ENCODE measurements around the gene IRGM. TPM values are rescaled to one million over a fixed set of nuclear protein-coding genes. Genes with fewer than 3 reads are reported as not detected.
"Not testable (repeated sequence)": the region's sequence is repeated elsewhere in the genome, so short reads cannot be mapped to it uniquely, and the experiment has no call there.

The IRGM gene
- total RNA-seq, 1 donor from 2014 or later, result not detected

DNA sequence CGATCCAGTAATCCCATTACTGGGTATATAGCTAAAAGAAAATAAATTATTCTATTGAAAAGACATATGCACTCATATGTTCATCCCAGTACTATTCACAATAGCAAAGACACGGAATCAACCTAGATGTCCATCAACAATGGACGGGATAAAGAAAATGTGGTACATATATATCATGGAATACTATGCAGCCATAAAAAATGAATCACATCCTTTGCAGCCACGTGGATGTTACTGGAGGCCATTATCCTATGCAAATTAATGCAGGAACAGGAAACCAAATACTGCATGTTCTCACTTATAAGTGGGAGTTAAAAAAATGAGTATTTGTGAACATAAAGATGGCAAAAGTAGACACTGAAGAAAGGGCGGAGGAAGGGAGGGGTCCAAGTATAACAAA lies 16.6 kb upstream of the IRGM start:
- no peak overlapping the region for H3K4me3 ChIP-seq (ENCODE audit: low read depth, low read length)
- TF ChIP-seq, protein P1, sequence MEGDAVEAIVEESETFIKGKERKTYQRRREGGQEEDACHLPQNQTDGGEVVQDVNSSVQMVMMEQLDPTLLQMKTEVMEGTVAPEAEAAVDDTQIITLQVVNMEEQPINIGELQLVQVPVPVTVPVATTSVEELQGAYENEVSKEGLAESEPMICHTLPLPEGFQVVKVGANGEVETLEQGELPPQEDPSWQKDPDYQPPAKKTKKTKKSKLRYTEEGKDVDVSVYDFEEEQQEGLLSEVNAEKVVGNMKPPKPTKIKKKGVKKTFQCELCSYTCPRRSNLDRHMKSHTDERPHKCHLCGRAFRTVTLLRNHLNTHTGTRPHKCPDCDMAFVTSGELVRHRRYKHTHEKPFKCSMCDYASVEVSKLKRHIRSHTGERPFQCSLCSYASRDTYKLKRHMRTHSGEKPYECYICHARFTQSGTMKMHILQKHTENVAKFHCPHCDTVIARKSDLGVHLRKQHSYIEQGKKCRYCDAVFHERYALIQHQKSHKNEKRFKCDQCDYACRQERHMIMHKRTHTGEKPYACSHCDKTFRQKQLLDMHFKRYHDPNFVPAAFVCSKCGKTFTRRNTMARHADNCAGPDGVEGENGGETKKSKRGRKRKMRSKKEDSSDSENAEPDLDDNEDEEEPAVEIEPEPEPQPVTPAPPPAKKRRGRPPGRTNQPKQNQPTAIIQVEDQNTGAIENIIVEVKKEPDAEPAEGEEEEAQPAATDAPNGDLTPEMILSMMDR (conservative IDR thresholded peaks at IDR 0.05; ENCODE audit: low read depth, low read length), result no peak
- no peak for DNase-seq (ENCODE audit: low read depth)

GRCh38 chr5:150831821-150832220 lies 14.5 kb upstream of the IRGM start:
- H3K4me3 ChIP-seq (ENCODE audit: low read depth, low read length); DNase-seq (ENCODE audit: low read depth): not testable (repeated sequence)

- TF ChIP-seq, protein P1 (conservative IDR thresholded peaks at IDR 0.05; ENCODE audit: low read depth, low read length), result no peak
Observed at GRCh38 chr5:150836064-150836463, 10.3 kb upstream of the IRGM start.

DNA sequence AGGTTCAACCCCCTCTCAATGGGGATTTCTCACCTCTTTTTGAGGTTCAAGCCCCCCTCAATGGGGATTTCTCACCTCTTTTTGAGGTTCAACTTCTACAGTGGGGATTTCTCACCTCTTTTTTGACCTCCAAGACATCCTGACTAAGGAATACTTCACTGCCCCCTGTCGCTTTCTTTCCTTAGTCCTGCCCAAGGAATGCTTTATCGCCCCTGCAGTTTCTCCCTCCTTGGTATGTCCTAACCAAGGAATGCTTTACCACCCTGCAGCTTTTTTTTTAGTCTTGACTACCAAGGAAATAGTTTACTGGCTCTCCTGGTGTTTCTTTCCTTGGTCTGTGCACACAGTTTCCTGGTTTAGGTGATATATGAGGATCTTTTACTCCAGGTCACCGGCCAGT lies 9.6 kb upstream of the IRGM start:
- H3K4me3 ChIP-seq (ENCODE audit: low read depth, low read length), result no peak overlapping the region
- DNase-seq (ENCODE audit: low read depth), result no peak
- TF ChIP-seq, protein P1 (conservative IDR thresholded peaks at IDR 0.05; ENCODE audit: low read depth, low read length), result no peak

More at GRCh38 chr5:150836064-150836463, 10.3 kb upstream of the IRGM start:
- no peak for DNase-seq (ENCODE audit: low read depth)
- no peak overlapping the region for H3K4me3 ChIP-seq (ENCODE audit: low read depth, low read length)

DNA sequence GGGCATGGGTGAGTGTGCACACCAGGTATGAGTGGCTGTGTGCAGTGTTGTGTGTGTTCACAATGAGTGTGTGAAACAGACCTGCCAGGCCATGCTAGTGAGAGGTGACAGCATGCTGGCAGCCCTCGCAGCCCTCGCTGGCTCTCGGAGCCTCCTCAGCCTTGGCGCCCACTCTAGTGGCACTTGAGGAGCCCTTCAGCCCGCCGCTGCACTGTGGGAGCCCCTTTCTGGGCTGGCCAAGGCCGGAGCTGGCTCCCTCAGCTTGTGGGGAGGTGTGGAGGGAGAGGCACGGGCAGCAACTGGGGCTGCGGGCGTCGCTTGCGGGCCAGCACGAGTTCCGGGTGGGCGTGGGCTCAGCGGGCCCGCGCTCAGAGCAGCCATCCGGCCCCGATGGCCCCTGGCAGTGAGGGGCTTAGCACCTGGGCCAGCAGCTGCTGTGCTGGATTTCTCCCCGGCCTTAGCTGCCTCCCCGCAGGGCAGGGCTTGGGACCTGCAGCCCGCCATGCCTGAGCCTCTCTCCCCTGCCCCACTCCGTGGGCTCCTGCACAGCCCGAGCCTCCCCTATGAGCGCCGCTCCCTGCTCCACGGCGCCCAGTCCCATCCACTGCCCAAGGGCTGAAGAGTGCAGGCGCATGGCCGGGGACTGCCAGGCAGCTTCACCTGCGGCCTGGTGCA lies 999 bp upstream of the IRGM start:
- DNase-seq (ENCODE audit: low read depth), result not testable (repeated sequence)

GRCh38 chr5:150846654-150847333 lies 473 bp downstream of the IRGM start:
- peak; percentile 56 for DNase-seq (ENCODE audit: low read depth)
- TF ChIP-seq, protein P1 (conservative IDR thresholded peaks at IDR 0.05; ENCODE audit: low read depth, low read length), result peak; percentile 71
- H3K4me3 ChIP-seq (ENCODE audit: low read depth, low read length), result no peak overlapping the region

More for the DNA sequence above, 999 bp upstream of the IRGM start:
- not testable (repeated sequence) for H3K4me3 ChIP-seq (ENCODE audit: low read depth, low read length)

DNA sequence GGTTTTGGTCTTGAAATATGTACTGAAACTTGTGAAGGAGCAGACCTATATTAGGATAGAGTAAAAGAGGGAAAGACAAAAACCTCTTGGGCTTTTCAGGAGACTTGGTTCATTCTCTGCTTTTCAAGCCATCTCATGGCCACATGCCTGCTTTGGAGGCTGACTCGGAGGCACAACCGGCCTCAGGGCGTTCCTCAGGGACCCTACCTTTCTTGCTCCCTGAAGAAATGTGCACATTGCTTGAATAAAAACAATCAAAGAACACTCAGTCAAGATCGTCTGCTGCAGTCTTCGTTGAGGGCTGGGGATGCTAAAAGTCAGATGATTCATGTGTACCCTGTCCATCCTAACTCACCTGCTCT lies 994 bp downstream of the IRGM start:
- H3K4me3 ChIP-seq (ENCODE audit: low read depth, low read length), result no peak overlapping the region
- TF ChIP-seq, protein P1 (conservative IDR thresholded peaks at IDR 0.05; ENCODE audit: low read depth, low read length), result no peak
- no peak for DNase-seq (ENCODE audit: low read depth)

- TF ChIP-seq, protein P1 (conservative IDR thresholded peaks at IDR 0.05; ENCODE audit: low read depth, low read length), result no peak
- no peak for DNase-seq (ENCODE audit: low read depth)
- no peak overlapping the region for H3K4me3 ChIP-seq (ENCODE audit: low read depth, low read length)
Observed at GRCh38 chr5:150848271-150848670, 1.9 kb downstream of the IRGM start.

All from epithelial cell of proximal tubule (primary cell).